HepG2 (cell line): ENCODE measurements around the gene MCRS1. TPM values are rescaled to one million over a fixed set of nuclear protein-coding genes. Genes with fewer than 3 reads are reported as not detected.

Experiments used
- ARID3A ChIP-seq: IDR thresholded peaks from 2 replicates; pipeline ENCODE4 v1.6.1; 2012; ENCODE audit warnings: low read depth, low read length, improper control_type of control experiment
- ERF ChIP-seq: IDR thresholded peaks from 2 replicates; pipeline ENCODE4 v1.6.1; 2018; ENCODE audit warnings: missing biosample characterization, missing genetic modification reagents
- HOXA7 ChIP-seq: sonication (generic); formaldehyde crosslinking; IDR thresholded peaks from 2 replicates; pipeline ENCODE4 v1.8.1; 2022; ENCODE audit warnings: mild to moderate bottlenecking, missing genetic modification reagents, moderate library complexity
- JUN ChIP-seq: sonication (generic); formaldehyde crosslinking; IDR thresholded peaks from 2 replicates; pipeline ENCODE4 v1.4.0; 2020; ENCODE audit warnings: mild to moderate bottlenecking, missing genetic modification reagents
- MAZ ChIP-seq, 2 experiments: sonication (generic) in 1 of 2; formaldehyde crosslinking in 1 of 2; IDR thresholded peaks; 2 replicates each; pipeline versions ENCODE4 v1.5.0 to v1.6.1; 2012 to 2020; ENCODE audit warnings: low read depth in 2 of 2, mild to moderate bottlenecking in 2 of 2, borderline replicate concordance in 1 of 2, improper control_type of control experiment in 1 of 2, low read length in 1 of 2, missing genetic modification reagents in 1 of 2, moderate library complexity in 1 of 2
- ZBTB49 ChIP-seq: sonication (generic); formaldehyde crosslinking; IDR thresholded peaks from 2 replicates; pipeline ENCODE4 v1.4.0; 2020; ENCODE audit warnings: missing genetic modification reagents, borderline replicate concordance
- ZC3H13 ChIP-seq: sonication (generic); formaldehyde crosslinking; IDR thresholded peaks from 2 replicates; pipeline ENCODE4 v1.8.1; 2023; ENCODE audit warnings: mild to moderate bottlenecking, missing genetic modification reagents, moderate library complexity
- ZNF569 ChIP-seq: sonication (generic); formaldehyde crosslinking; IDR thresholded peaks from 2 replicates; pipeline ENCODE4 v1.5.0; 2020; ENCODE audit warnings: mild to moderate bottlenecking, missing genetic modification reagents, moderate library complexity, borderline replicate concordance
- ZUFSP ChIP-seq: sonication (generic); formaldehyde crosslinking; IDR thresholded peaks from 2 replicates; pipeline ENCODE4 v1.9.0; 2021; ENCODE audit warnings: missing genetic modification reagents, mild to moderate bottlenecking, borderline replicate concordance
- polyA plus RNA-seq, 8 experiments: library from polyadenylated mRNA; depleted of rRNA in 3 of 8; stranded (reverse) in 7 of 8; unstranded in 1 of 8; fragments of >200 nt; fragmentation: Illumina TruSeq in 4 of 8; extraction: Trizol in 4 of 8; gene quantifications; 2 replicates each; pipeline versions ENCODE4 v1.2.1 to v1.2.3, GENCODE V29; 2011 to 2016; ENCODE audit warnings: low read depth in 4 of 8, missing spikeins in 1 of 8, mixed read lengths in 1 of 8; ENCODE audit not compliant: insufficient read depth in 1 of 8
- total RNA-seq, 5 experiments: library from RNA; depleted of rRNA; stranded (reverse); fragments of >200 nt; fragmentation: Illumina TruSeq; extraction: Trizol; gene quantifications; 2 replicates each; pipeline ENCODE4 v1.2.3, GENCODE V29; 2016; ENCODE audit warnings: low read depth in 1 of 5
- TF ChIP-seq, protein P1 (sequence below): fragments of 450-650 bp; IDR thresholded peaks from 2 replicates; pipeline ENCODE4 v1.6.1; 2017
- TF ChIP-seq, protein P2 (sequence below): sonication (generic); formaldehyde crosslinking; IDR thresholded peaks from 2 replicates; pipeline ENCODE4 v1.5.0; 2020; ENCODE audit warnings: mild to moderate bottlenecking, missing genetic modification reagents, moderate library complexity
- TF ChIP-seq, protein P3 (sequence below): sonication (generic); formaldehyde crosslinking; IDR thresholded peaks from 2 replicates; pipeline ENCODE4 v1.4.0; 2020; ENCODE audit warnings: mild to moderate bottlenecking, missing genetic modification reagents

MCRS1 gene
- total and polyA plus RNA-seq, 2 of the 13 experiments (the other 11 are each of a cell fraction or from before 2014, with no cell fraction given) = 51.0 to 66.3 TPM

GRCh38 chr12:49550693-49551252, 17.2 kb downstream of the MCRS1 start (continued):
- no peak for TF ChIP-seq ZUFSP (CRISPR knock-in tag)
- TF ChIP-seq ARID3A = no peak
- no peak for TF ChIP-seq ZC3H13 (CRISPR knock-in tag)
- TF ChIP-seq ZBTB49 (CRISPR knock-in tag) = no peak
- no peak for TF ChIP-seq ERF (CRISPR knock-in tag)
- TF ChIP-seq, protein P1, sequence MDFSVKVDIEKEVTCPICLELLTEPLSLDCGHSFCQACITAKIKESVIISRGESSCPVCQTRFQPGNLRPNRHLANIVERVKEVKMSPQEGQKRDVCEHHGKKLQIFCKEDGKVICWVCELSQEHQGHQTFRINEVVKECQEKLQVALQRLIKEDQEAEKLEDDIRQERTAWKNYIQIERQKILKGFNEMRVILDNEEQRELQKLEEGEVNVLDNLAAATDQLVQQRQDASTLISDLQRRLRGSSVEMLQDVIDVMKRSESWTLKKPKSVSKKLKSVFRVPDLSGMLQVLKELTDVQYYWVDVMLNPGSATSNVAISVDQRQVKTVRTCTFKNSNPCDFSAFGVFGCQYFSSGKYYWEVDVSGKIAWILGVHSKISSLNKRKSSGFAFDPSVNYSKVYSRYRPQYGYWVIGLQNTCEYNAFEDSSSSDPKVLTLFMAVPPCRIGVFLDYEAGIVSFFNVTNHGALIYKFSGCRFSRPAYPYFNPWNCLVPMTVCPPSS = no peak
- TF ChIP-seq HOXA7 (CRISPR knock-in tag) = no peak
- TF ChIP-seq JUN (CRISPR knock-in tag) = no peak
- TF ChIP-seq, protein P2, sequence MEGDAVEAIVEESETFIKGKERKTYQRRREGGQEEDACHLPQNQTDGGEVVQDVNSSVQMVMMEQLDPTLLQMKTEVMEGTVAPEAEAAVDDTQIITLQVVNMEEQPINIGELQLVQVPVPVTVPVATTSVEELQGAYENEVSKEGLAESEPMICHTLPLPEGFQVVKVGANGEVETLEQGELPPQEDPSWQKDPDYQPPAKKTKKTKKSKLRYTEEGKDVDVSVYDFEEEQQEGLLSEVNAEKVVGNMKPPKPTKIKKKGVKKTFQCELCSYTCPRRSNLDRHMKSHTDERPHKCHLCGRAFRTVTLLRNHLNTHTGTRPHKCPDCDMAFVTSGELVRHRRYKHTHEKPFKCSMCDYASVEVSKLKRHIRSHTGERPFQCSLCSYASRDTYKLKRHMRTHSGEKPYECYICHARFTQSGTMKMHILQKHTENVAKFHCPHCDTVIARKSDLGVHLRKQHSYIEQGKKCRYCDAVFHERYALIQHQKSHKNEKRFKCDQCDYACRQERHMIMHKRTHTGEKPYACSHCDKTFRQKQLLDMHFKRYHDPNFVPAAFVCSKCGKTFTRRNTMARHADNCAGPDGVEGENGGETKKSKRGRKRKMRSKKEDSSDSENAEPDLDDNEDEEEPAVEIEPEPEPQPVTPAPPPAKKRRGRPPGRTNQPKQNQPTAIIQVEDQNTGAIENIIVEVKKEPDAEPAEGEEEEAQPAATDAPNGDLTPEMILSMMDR (CRISPR knock-in tag) = no peak
- no peak for TF ChIP-seq ZNF569
- TF ChIP-seq, protein P3, sequence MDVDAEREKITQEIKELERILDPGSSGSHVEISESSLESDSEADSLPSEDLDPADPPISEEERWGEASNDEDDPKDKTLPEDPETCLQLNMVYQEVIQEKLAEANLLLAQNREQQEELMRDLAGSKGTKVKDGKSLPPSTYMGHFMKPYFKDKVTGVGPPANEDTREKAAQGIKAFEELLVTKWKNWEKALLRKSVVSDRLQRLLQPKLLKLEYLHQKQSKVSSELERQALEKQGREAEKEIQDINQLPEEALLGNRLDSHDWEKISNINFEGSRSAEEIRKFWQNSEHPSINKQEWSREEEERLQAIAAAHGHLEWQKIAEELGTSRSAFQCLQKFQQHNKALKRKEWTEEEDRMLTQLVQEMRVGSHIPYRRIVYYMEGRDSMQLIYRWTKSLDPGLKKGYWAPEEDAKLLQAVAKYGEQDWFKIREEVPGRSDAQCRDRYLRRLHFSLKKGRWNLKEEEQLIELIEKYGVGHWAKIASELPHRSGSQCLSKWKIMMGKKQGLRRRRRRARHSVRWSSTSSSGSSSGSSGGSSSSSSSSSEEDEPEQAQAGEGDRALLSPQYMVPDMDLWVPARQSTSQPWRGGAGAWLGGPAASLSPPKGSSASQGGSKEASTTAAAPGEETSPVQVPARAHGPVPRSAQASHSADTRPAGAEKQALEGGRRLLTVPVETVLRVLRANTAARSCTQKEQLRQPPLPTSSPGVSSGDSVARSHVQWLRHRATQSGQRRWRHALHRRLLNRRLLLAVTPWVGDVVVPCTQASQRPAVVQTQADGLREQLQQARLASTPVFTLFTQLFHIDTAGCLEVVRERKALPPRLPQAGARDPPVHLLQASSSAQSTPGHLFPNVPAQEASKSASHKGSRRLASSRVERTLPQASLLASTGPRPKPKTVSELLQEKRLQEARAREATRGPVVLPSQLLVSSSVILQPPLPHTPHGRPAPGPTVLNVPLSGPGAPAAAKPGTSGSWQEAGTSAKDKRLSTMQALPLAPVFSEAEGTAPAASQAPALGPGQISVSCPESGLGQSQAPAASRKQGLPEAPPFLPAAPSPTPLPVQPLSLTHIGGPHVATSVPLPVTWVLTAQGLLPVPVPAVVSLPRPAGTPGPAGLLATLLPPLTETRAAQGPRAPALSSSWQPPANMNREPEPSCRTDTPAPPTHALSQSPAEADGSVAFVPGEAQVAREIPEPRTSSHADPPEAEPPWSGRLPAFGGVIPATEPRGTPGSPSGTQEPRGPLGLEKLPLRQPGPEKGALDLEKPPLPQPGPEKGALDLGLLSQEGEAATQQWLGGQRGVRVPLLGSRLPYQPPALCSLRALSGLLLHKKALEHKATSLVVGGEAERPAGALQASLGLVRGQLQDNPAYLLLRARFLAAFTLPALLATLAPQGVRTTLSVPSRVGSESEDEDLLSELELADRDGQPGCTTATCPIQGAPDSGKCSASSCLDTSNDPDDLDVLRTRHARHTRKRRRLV (CRISPR knock-in tag) = no peak
- TF ChIP-seq MAZ (IDR thresholded peaks at IDR 0.05; ENCODE audit: borderline replicate concordance, low read depth, low read length) = no peak
- TF ChIP-seq MAZ (CRISPR knock-in tag; IDR thresholded peaks at IDR 0.05; ENCODE audit: low read depth) = no peak
